PC-9 (cell line): ENCODE data around the gene SRC. TPM values are rescaled to one million over a fixed set of nuclear protein-coding genes. Genes with fewer than 3 reads are reported as not detected.

Experiments used
- BruUV-seq: library from RNA; stranded (reverse); fragments of 400-500 nt; replicated peaks from 2 replicates; lab custom pipeline; 2021; lab: Mats Ljungman, UMichigan
- CTCF ChIA-PET: fragments of 300-600 bp; sonication (Branson Sonifier 250); formaldehyde crosslinking; loops from one replicate; lab custom pipeline; 2022; ENCODE audit warnings: antibody characterized with exemption; lab: Charles Lee
- POLR2A ChIA-PET: fragments of 300-600 bp; sonication (Branson Sonifier 250); formaldehyde crosslinking; loops from one replicate; lab custom pipeline; 2022; ENCODE audit warnings: antibody characterized with exemption; ENCODE audit not compliant: unreplicated experiment; lab: Charles Lee
- DNase-seq, 2 experiments: peaks; one replicate each; pipeline versions ENCODE4 v3.0.0 to v3.0.0-alpha.2; 2015 to 2022; ENCODE audit warnings: mixed read lengths in 1 of 2
- H2AFZ ChIP-seq: fragments of 200-600 bp; sonication (generic); 2 replicates; pipeline ENCODE4 v1.8.1; 2017; ENCODE audit warnings: antibody characterized with exemption
- H3F3A ChIP-seq: fragments of 200-600 bp; sonication (generic); 2 replicates; pipeline ENCODE4 v1.8.1; 2017; ENCODE audit warnings: antibody characterized with exemption, mild to moderate bottlenecking, low read depth; ENCODE audit not compliant: insufficient read depth
- H3K27ac ChIP-seq: fragments of 200-600 bp; sonication (generic); 2 replicates; pipeline ENCODE4 v1.6.1; 2016; ENCODE audit warnings: mixed run types
- H3K27me3 ChIP-seq: fragments of 200-600 bp; sonication (generic); 2 replicates; pipeline ENCODE4 v1.6.1; 2016; ENCODE audit warnings: low read depth, mixed run types; ENCODE audit not compliant: insufficient read depth
- H3K36me3 ChIP-seq: fragments of 200-600 bp; sonication (generic); 2 replicates; pipeline ENCODE4 v1.6.1; 2016; ENCODE audit warnings: low read depth, mixed run types
- H3K4me1 ChIP-seq: fragments of 200-600 bp; sonication (generic); replicated peaks from 2 replicates; pipeline ENCODE4 v1.6.1; 2016; ENCODE audit warnings: mixed run types; ENCODE audit not compliant: insufficient read depth
- H3K4me2 ChIP-seq: fragments of 200-600 bp; sonication (generic); 2 replicates; pipeline ENCODE4 v1.6.1; 2017; ENCODE audit warnings: mixed run types
- H3K4me3 ChIP-seq: fragments of 200-600 bp; sonication (generic); 2 replicates; pipeline ENCODE4 v1.6.1; 2016; ENCODE audit warnings: mixed run types
- H3K79me2 ChIP-seq: fragments of 200-600 bp; sonication (generic); 2 replicates; pipeline ENCODE4 v1.6.1; 2017; ENCODE audit warnings: low read depth, mixed run types
- H3K9me2 ChIP-seq: fragments of 200-600 bp; sonication (generic); 2 replicates; pipeline ENCODE4 v1.8.1; 2017; ENCODE audit warnings: mild to moderate bottlenecking; ENCODE audit not compliant: insufficient read depth
- H3K9me3 ChIP-seq: fragments of 200-600 bp; sonication (generic); 2 replicates; pipeline ENCODE4 v1.8.1; 2016; ENCODE audit warnings: low read depth; ENCODE audit not compliant: insufficient read depth
- H4K20me1 ChIP-seq: fragments of 200-600 bp; sonication (generic); 2 replicates; pipeline ENCODE4 v1.8.1; 2017; ENCODE audit not compliant: insufficient read depth
- EZH2 ChIP-seq: fragments of 200-600 bp; sonication (generic); IDR thresholded peaks from 2 replicates; pipeline ENCODE4 v1.8.0; 2017; ENCODE audit warnings: antibody characterized with exemption, low read depth
- intact Hi-C: fragments of 100-400 bp; cut with micrococcal nuclease; formaldehyde crosslinking; loops from one replicate; pipeline ENCODE4 v1.10.0; 2022; ENCODE audit not compliant: unreplicated experiment
- total RNA-seq: library from RNA; stranded (reverse); gene quantifications from 2 replicates; pipeline ENCODE4 v1.2.3, GENCODE V29; 2021
- TF ChIP-seq, protein P1 (sequence below): fragments of 200-600 bp; sonication (generic); conservative IDR thresholded peaks from 2 replicates; pipeline ENCODE4 v1.6.1; 2017; ENCODE audit warnings: mixed run types, antibody characterized with exemption, mild to moderate bottlenecking, moderate library complexity

SRC gene
- total RNA-seq, 1 experiment from 2014 or later, result 58.4 TPM

DNA sequence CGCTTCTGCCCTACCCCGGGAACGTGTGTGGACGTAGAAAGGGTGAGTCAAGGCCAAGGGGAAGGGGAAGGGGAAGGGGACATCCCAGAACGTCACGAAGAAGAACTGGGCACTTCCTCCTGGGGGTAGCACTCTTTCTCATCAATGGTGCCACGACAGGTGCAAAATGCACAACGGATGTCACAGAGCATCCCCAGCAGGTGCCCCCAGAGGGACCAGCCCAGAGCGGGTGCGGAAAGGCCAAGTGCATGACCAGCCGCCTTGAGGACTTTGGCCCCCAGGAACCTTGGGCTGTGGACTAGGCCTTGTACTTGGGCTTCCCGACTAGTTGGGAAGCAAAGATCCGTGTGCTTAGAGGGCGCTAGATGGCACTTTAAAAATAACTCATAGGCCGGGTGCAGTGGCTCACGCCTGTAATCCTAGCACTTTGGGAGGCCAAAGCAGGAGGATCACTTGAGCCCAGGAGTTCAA is 12.1 kb upstream of the SRC start:
- H3K4me1 ChIP-seq, result peaks cover 15% of the 10 kb centered on the region
- H3F3A ChIP-seq, result 0 out of 2 replicates have a peak, but pooled peaks cover 4% of the 10 kb centered on the region
- no peak overlapping the region for H3K4me3 ChIP-seq
- H3K9me3 ChIP-seq, result no peaks in the 10 kb centered on the region
- no peak overlapping the region for H2AFZ ChIP-seq
- intact Hi-C loops, result no loop called here
- no peak overlapping the region for H3K27ac ChIP-seq
- POLR2A ChIA-PET, result no interaction called here
- H3K79me2 ChIP-seq, result no peaks in the 10 kb centered on the region
- no peak overlapping the region for H3K4me2 ChIP-seq
- BruUV-seq, result no TSS peak
- H3K36me3 ChIP-seq, result no peaks in the 10 kb centered on the region
- no peak for TF ChIP-seq EZH2
- TF ChIP-seq, protein P1, sequence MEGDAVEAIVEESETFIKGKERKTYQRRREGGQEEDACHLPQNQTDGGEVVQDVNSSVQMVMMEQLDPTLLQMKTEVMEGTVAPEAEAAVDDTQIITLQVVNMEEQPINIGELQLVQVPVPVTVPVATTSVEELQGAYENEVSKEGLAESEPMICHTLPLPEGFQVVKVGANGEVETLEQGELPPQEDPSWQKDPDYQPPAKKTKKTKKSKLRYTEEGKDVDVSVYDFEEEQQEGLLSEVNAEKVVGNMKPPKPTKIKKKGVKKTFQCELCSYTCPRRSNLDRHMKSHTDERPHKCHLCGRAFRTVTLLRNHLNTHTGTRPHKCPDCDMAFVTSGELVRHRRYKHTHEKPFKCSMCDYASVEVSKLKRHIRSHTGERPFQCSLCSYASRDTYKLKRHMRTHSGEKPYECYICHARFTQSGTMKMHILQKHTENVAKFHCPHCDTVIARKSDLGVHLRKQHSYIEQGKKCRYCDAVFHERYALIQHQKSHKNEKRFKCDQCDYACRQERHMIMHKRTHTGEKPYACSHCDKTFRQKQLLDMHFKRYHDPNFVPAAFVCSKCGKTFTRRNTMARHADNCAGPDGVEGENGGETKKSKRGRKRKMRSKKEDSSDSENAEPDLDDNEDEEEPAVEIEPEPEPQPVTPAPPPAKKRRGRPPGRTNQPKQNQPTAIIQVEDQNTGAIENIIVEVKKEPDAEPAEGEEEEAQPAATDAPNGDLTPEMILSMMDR, result no peak
- no peaks in the 10 kb centered on the region for H3K27me3 ChIP-seq
- H4K20me1 ChIP-seq, result no peaks in the 10 kb centered on the region
- CTCF ChIA-PET, result no interaction called here
- no peaks in the 10 kb centered on the region for H3K9me2 ChIP-seq
- no peak for DNase-seq

DNA sequence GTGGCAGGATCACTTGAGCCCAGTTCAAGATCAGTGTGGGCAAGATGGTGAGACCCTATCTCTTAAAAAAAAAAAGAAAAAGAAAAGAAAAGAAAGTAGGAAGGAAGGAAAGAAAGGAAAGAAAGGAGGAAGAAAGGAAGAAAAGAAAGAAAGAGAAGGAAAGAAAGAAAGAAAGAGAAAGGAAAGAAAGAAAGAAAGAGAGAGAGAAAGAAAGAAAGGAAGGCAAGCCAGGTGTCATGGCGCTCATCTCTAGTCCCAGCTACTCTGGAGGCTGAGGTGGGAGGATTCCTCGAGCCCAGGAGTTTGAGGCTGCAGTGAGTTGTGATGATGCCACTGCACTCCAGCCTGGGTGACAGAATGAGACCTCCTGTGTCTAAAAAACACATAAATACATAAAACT is 11.5 kb upstream of the SRC start:
- Histone ChIP-seq H2AFZ (no peak overlapping the region), H3K9me3 (no peaks in the 10 kb centered on the region), H3K4me3 (no peak overlapping the region), H3K4me1 (peaks cover 20% of the 10 kb centered on the region), H3K27ac (no peak overlapping the region), H4K20me1 (no peaks in the 10 kb centered on the region), H3K36me3 (no peaks in the 10 kb centered on the region), H3K9me2 (no peaks in the 10 kb centered on the region), H3K27me3 (no peaks in the 10 kb centered on the region), H3K79me2 (no peaks in the 10 kb centered on the region), H3F3A (0 out of 2 replicates have a peak, but pooled peaks cover 9% of the 10 kb centered on the region), H3K4me2 (no peak overlapping the region)
- TF ChIP-seq EZH2, result no peak
- TF ChIP-seq, protein P1, result no peak
- ChIA-PET CTCF (no interaction called here), POLR2A (no interaction called here)
- intact Hi-C loops, result no loop called here
- no peak for DNase-seq
- BruUV-seq, result no TSS peak

DNA sequence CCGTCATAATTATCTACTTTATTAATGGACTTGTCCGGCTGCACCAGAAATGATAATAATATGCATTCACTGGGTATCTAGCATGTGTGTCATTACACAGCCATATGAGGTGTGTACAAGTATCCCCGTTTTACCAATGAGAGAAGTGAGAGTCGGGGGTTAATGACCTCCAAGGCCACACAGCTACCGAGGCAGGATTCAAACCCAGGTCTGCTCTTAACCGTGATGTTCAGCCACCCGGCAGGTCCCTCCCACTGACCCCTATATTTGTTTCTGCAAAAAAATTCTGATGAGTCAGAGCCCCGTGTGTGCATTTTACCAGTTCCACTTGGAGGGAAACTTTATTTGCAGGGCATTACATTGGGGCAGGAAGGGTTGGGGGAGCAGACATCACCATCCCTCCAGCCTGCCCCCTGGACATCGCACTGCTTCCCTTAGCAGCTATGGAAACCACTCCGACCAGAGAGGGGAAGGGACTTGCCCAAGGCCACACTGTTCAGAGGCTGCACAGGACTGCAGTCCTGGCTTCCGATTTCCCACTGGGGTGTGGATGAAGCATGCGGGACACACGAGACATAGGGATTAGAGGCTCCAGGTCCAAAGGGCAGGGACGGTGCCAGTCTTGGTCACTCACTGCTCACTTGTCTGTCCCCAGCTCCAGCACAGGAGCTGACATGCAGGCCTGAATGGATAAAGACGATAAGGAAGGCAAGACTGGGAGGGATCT is 10.1 kb upstream of the SRC start:
- no TSS peak for BruUV-seq
- no peak overlapping the region for H3K27ac ChIP-seq
- no peak for DNase-seq
- H3K27me3 ChIP-seq, result no peaks in the 10 kb centered on the region
- no peaks in the 10 kb centered on the region for H3K9me3 ChIP-seq
- H4K20me1 ChIP-seq, result no peaks in the 10 kb centered on the region
- no peak overlapping the region for H2AFZ ChIP-seq
- H3K4me2 ChIP-seq, result 0 out of 2 replicates have a peak overlapping the region, but pooled peaks have one; percentile 1
- TF ChIP-seq, protein P1, result no peak
- no peak for TF ChIP-seq EZH2
- no peaks in the 10 kb centered on the region for H3K36me3 ChIP-seq
- peaks cover 22% of the 10 kb centered on the region for H3K4me1 ChIP-seq
- ChIA-PET POLR2A (interaction anchor here (0.7 kb wide), 1 partner anchor 208 kb away, joined by 4 read pairs; no protein-coding TSS in a partner anchor), CTCF (interaction anchor here (0.6 to 0.7 kb wide), 3 partner anchors 38 to 74 kb away, joined by 3 to 10 read pairs (median 4); no protein-coding TSS in a partner anchor)
- intact Hi-C loops, result no loop called here
- H3K4me3 ChIP-seq, result no peak overlapping the region
- H3K79me2 ChIP-seq, result no peaks in the 10 kb centered on the region
- peaks cover 9% of the 10 kb centered on the region; the same call in 1 of the 2 replicates for H3F3A ChIP-seq
- H3K9me2 ChIP-seq, result no peaks in the 10 kb centered on the region
